Activated T-cell treated with anti-CD3 and anti-CD28 coated beads for 4 hours (primary cell): ENCODE measurements around the gene ST6GALNAC2.
"Not testable (repeated sequence)": the region's sequence is repeated elsewhere in the genome, so short reads cannot be mapped to it uniquely, and the experiment has no call there.

Experiments
- DNase-seq: peaks from one replicate; pipeline ENCODE4 v3.0.0-alpha.2; 2020

The ST6GALNAC2 gene

GRCh38 chr17:76585649-76586593 is at the start of gene ST6GALNAC2:
TSS of gene ST6GALNAC2 (minus strand) at chr17:76585860. CDS start at chr17:76585808, 52 bp downstream.
- DNase-seq, result no peak

- DNase-seq, result no peak
These were observed 49.4 kb upstream of the ST6GALNAC2 start for GRCh38 chr17:76635039-76635438.

- DNase-seq, result no peak
These were observed 48.1 kb upstream of the ST6GALNAC2 start for GRCh38 chr17:76633628-76634328.

- no peak for DNase-seq
These were observed 46.3 kb upstream of the ST6GALNAC2 start for GRCh38 chr17:76631821-76632565.

- no peak for DNase-seq
These were observed 44.5 kb upstream of the ST6GALNAC2 start for GRCh38 chr17:76630151-76630550.

GRCh38 chr17:76627510-76627909 is 41.9 kb upstream of the ST6GALNAC2 start:
- no peak for DNase-seq

GRCh38 chr17:76626442-76626841 is 40.8 kb upstream of the ST6GALNAC2 start:
- DNase-seq, result no peak

- DNase-seq, result no peak
These were observed 39.8 kb upstream of the ST6GALNAC2 start for GRCh38 chr17:76625496-76625895.

GRCh38 chr17:76623271-76624146 is 37.8 kb upstream of the ST6GALNAC2 start:
- DNase-seq, result peak; percentile 66

- DNase-seq, result no peak
These were observed 32.2 kb upstream of the ST6GALNAC2 start for GRCh38 chr17:76617838-76618237.

GRCh38 chr17:76614912-76615617 is 29.4 kb upstream of the ST6GALNAC2 start:
- no peak for DNase-seq

GRCh38 chr17:76614064-76614759 is 28.6 kb upstream of the ST6GALNAC2 start:
- DNase-seq, result not testable (repeated sequence)

GRCh38 chr17:76612977-76613851 is 27.6 kb upstream of the ST6GALNAC2 start:
- DNase-seq, result no peak

GRCh38 chr17:76612465-76612864 is 26.8 kb upstream of the ST6GALNAC2 start:
- no peak for DNase-seq

- DNase-seq, result no peak
These were observed 26.1 kb upstream of the ST6GALNAC2 start for GRCh38 chr17:76611758-76612157.

GRCh38 chr17:76611080-76611749 is 25.6 kb upstream of the ST6GALNAC2 start:
- DNase-seq, result not testable (repeated sequence)

GRCh38 chr17:76606685-76607084 is 21.0 kb upstream of the ST6GALNAC2 start:
- DNase-seq, result not testable (repeated sequence)

GRCh38 chr17:76601065-76601464 is 15.4 kb upstream of the ST6GALNAC2 start:
- no peak for DNase-seq
